BJ (cell line): ENCODE results near the gene KIF26B. TPM values are rescaled to one million over a fixed set of nuclear protein-coding genes. Genes with fewer than 3 reads are reported as not detected.

Experiments
- CTCF ChIA-PET: fragments of 350-600 bp; formaldehyde crosslinking; extraction: SDS; loops from one replicate; lab custom pipeline; 2021; ENCODE audit warnings: antibody characterized with exemption, inconsistent platforms; lab: Yijun Ruan, JAX
- POLR2A ChIA-PET: fragments of 300-600 bp; sonication (Branson Sonifier 250); formaldehyde crosslinking; extraction: SDS; loops from one replicate; lab custom pipeline; 2021; ENCODE audit warnings: antibody characterized with exemption; lab: Charles Lee
- DNase-seq: peaks from one replicate; pipeline ENCODE4 v3.0.0-alpha.2; 2011; ENCODE audit warnings: low read depth
- H3K27me3 ChIP-seq: 2 replicates; pipeline ENCODE4 v1.6.0; 2011; ENCODE audit warnings: low read length; ENCODE audit not compliant: control insufficient read depth, insufficient read depth
- H3K36me3 ChIP-seq: 2 replicates; pipeline ENCODE4 v1.5.1; 2011; ENCODE audit warnings: low read length; ENCODE audit not compliant: control insufficient read depth, insufficient read depth
- H3K4me3 ChIP-seq: 2 replicates; pipeline ENCODE4 v1.5.1; 2011; ENCODE audit warnings: low read depth, mild to moderate bottlenecking, control low read depth, low read length
- polyA plus RNA-seq: library from polyadenylated mRNA; depleted of rRNA; stranded (reverse); fragments of >200 nt; gene quantifications from 2 replicates; pipeline ENCODE4 v1.2.3, GENCODE V29; 2011
- TF ChIP-seq, protein P1 (sequence below): IDR thresholded peaks from 2 replicates; pipeline ENCODE4 v1.5.1; 2011; ENCODE audit warnings: low read depth, mild to moderate bottlenecking, control low read depth, inconsistent platforms, low read length, moderate library complexity; ENCODE audit not compliant: insufficient read depth

Gene KIF26B
- polyA plus RNA-seq, 1 experiment = 2.8 TPM

DNA sequence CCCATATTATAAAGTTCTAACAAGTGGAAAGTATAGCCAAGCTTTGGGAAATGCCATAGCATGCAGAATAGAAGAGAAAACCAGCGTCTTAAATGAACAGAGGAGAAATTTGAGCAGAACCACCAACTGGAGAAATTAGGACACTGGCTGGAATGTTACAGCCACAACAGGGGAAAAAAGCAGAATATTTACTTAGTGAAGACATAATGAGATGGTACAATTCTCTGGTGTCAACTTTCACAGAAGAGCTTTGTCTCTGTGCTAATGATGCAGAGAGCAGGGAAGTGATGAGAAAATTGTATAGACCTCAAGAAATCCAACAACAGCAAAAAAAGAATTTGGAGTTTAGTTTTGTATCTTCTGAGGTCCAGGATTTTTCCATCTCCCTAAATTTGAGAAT, 249.7 kb downstream of the KIF26B start:
- TF ChIP-seq, protein P1, sequence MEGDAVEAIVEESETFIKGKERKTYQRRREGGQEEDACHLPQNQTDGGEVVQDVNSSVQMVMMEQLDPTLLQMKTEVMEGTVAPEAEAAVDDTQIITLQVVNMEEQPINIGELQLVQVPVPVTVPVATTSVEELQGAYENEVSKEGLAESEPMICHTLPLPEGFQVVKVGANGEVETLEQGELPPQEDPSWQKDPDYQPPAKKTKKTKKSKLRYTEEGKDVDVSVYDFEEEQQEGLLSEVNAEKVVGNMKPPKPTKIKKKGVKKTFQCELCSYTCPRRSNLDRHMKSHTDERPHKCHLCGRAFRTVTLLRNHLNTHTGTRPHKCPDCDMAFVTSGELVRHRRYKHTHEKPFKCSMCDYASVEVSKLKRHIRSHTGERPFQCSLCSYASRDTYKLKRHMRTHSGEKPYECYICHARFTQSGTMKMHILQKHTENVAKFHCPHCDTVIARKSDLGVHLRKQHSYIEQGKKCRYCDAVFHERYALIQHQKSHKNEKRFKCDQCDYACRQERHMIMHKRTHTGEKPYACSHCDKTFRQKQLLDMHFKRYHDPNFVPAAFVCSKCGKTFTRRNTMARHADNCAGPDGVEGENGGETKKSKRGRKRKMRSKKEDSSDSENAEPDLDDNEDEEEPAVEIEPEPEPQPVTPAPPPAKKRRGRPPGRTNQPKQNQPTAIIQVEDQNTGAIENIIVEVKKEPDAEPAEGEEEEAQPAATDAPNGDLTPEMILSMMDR = no peak
- no peak for DNase-seq
- Histone ChIP-seq H3K36me3 (no peaks in the 10 kb centered on the region), H3K4me3 (no peak overlapping the region), H3K27me3 (no peaks in the 10 kb centered on the region)
- CTCF ChIA-PET = interaction anchor here (0.9 kb wide), 1 partner anchor 42 kb away, joined by 3 read pairs; no protein-coding TSS in a partner anchor
- POLR2A ChIA-PET = no interaction called here

DNA sequence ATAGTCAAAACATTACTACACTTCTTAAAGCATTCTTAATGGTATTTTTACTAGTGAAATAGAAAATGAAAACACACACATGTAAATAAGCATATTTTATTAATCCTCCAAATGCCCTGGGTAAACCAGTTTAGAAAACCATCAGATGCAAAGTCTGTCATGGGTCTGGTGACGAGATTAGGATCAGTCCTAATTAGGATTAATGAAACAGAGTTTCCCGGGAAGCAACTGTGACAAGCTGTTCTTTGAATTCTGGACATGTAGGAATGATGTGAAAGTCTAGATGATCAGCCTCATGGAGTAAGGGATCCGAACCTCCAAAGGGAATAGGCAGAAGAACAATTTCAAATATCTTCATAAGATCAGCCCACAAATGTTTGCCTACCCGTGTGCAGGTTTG, 250.2 kb downstream of the KIF26B start:
- no peak for DNase-seq
- no peak overlapping the region for H3K4me3 ChIP-seq
- POLR2A ChIA-PET = no interaction called here
- CTCF ChIA-PET = interaction anchor here (0.9 kb wide), 1 partner anchor 43 kb away, joined by 3 read pairs; no protein-coding TSS in a partner anchor
- no peaks in the 10 kb centered on the region for H3K27me3 ChIP-seq
- TF ChIP-seq, protein P1 = no peak
- H3K36me3 ChIP-seq = no peaks in the 10 kb centered on the region

GRCh38 chr1:245406426-245406825, 251.6 kb downstream of the KIF26B start:
- no peak overlapping the region for H3K4me3 ChIP-seq
- TF ChIP-seq, protein P1 = no peak
- ChIA-PET CTCF (interaction anchor here (0.6 kb wide), 2 partner anchors 44 to 219 kb away, joined by 3 read pairs; no protein-coding TSS in a partner anchor), POLR2A (no interaction called here)
- no peaks in the 10 kb centered on the region for H3K27me3 ChIP-seq
- DNase-seq = no peak
- no peaks in the 10 kb centered on the region for H3K36me3 ChIP-seq

GRCh38 chr1:245407983-245408382, 253.2 kb downstream of the KIF26B start:
- ChIA-PET CTCF (interaction anchor here (0.7 to 1.0 kb wide), 2 partner anchors 9 to 27 kb away, joined by 3 read pairs; no protein-coding TSS in a partner anchor), POLR2A (no interaction called here)
- no peak overlapping the region for H3K4me3 ChIP-seq
- no peak for DNase-seq
- no peaks in the 10 kb centered on the region for H3K27me3 ChIP-seq
- TF ChIP-seq, protein P1 = no peak
- H3K36me3 ChIP-seq = no peaks in the 10 kb centered on the region

- no peak overlapping the region for H3K4me3 ChIP-seq
- no peaks in the 10 kb centered on the region for H3K27me3 ChIP-seq
- TF ChIP-seq, protein P1 = no peak
- DNase-seq = peak; percentile 29
- peaks cover 2% of the 10 kb centered on the region; the same call in 1 of the 2 replicates for H3K36me3 ChIP-seq
- ChIA-PET CTCF (interaction anchor here (0.6 to 1.0 kb wide), 4 partner anchors 11 to 256 kb away, joined by 3 to 4 read pairs (median 4); no protein-coding TSS in a partner anchor), POLR2A (no interaction called here)
Measured at GRCh38 chr1:245409341-245410195, 254.8 kb downstream of the KIF26B start.
